Stimulated activated naive CD4-positive, alpha-beta T cell treated with Interleukin-2 at 50 U/mL for 16 hours (primary cell): ENCODE measurements around the gene SHANK2.

ENCODE experiments used
- DNase-seq: peaks from one replicate; lab custom pipeline; 2025; lab: John Stamatoyannopoulos, UW

SHANK2 gene

GRCh38 chr11:71269603-71270511 is 17.5 kb upstream of the SHANK2 start:
- DNase-seq = no peak

- DNase-seq = no peak
Measured at GRCh38 chr11:71268706-71269321, 16.4 kb upstream of the SHANK2 start.

- no peak for DNase-seq
Measured at GRCh38 chr11:71267807-71268421, 15.5 kb upstream of the SHANK2 start.

- no peak for DNase-seq
Measured at GRCh38 chr11:71266114-71266833, 13.9 kb upstream of the SHANK2 start.

- no peak for DNase-seq
Measured at GRCh38 chr11:71265559-71266092, 13.2 kb upstream of the SHANK2 start.

- DNase-seq = no peak
Measured at GRCh38 chr11:71263386-71263785, 11.0 kb upstream of the SHANK2 start.

GRCh38 chr11:71255800-71256479 is 3.6 kb upstream of the SHANK2 start:
- no peak for DNase-seq

- no peak for DNase-seq
Measured at GRCh38 chr11:71255323-71255722, 2.9 kb upstream of the SHANK2 start.

GRCh38 chr11:71253794-71254193 is 1.4 kb upstream of the SHANK2 start:
- no peak for DNase-seq

GRCh38 chr11:71252770-71253730 is 673 bp upstream of the SHANK2 start:
- DNase-seq = no peak

GRCh38 chr11:71251761-71252268 is 562 bp downstream of the SHANK2 start:
- no peak for DNase-seq

GRCh38 chr11:71251151-71251721 is 1.1 kb downstream of the SHANK2 start:
- no peak for DNase-seq

GRCh38 chr11:71250523-71251150 is 1.7 kb downstream of the SHANK2 start:
- DNase-seq = no peak

GRCh38 chr11:71249301-71249700 is 3.1 kb downstream of the SHANK2 start:
- DNase-seq = no peak

GRCh38 chr11:71248656-71249055 is 3.7 kb downstream of the SHANK2 start:
- no peak for DNase-seq

GRCh38 chr11:71248251-71248570 is 4.2 kb downstream of the SHANK2 start:
- DNase-seq = no peak

- no peak for DNase-seq
Measured at GRCh38 chr11:71247551-71248250, 4.7 kb downstream of the SHANK2 start.

GRCh38 chr11:71246559-71246958 is 5.8 kb downstream of the SHANK2 start:
- no peak for DNase-seq
